ENCODE data around the gene PDIA4. TPM values are rescaled to one million over a fixed set of nuclear protein-coding genes. Genes with fewer than 3 reads are reported as not detected.

The PDIA4 gene
- total and polyA plus RNA-seq, 2 of the 8 experiments (the other 6 are each of a cell fraction or from before 2014, with no cell fraction given) = 119 to 303 TPM

DNA sequence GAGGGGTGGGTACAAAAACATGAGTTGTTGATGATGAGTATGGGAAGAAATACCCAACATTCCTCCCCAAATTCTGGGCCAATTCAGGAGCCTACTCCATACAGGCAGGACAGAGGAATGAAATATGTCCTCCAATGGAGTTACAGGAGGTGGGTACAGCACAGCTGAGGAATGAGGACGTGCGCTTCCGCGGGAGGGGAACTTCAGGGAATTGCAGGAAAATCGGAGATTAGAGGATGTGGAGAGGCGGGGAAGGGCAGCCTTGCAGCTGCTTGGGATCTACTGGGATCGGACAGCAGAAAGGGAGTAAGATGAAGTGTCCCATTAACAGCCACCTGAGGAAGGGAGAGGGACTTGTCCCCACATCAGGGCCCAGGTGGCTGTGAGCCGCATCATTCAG lies 50.2 kb downstream of the PDIA4 start (continued):
- TF ChIP-seq, protein P1, sequence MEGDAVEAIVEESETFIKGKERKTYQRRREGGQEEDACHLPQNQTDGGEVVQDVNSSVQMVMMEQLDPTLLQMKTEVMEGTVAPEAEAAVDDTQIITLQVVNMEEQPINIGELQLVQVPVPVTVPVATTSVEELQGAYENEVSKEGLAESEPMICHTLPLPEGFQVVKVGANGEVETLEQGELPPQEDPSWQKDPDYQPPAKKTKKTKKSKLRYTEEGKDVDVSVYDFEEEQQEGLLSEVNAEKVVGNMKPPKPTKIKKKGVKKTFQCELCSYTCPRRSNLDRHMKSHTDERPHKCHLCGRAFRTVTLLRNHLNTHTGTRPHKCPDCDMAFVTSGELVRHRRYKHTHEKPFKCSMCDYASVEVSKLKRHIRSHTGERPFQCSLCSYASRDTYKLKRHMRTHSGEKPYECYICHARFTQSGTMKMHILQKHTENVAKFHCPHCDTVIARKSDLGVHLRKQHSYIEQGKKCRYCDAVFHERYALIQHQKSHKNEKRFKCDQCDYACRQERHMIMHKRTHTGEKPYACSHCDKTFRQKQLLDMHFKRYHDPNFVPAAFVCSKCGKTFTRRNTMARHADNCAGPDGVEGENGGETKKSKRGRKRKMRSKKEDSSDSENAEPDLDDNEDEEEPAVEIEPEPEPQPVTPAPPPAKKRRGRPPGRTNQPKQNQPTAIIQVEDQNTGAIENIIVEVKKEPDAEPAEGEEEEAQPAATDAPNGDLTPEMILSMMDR (IDR thresholded peaks at IDR 0.05; ENCODE audit: control extremely low read depth in 1 of 3, insufficient read depth in 1 of 3, low read depth in 1 of 3, low read length in 3 of 3) = no peak
- TF ChIP-seq BCL11A (IDR thresholded peaks at IDR 0.05; ENCODE audit: low read depth in 2 of 2, low read length in 2 of 2) (no peak), POU5F1 (IDR thresholded peaks at IDR 0.05; ENCODE audit: low read depth, low read length) (no peak), YY1 (IDR thresholded peaks at IDR 0.05; ENCODE audit: low read depth, low read length) (no peak), SRF (IDR thresholded peaks at IDR 0.05; ENCODE audit: low read depth, low read length) (no peak), CHD2 (IDR thresholded peaks at IDR 0.05; ENCODE audit: low read length) (no peak), JUND (IDR thresholded peaks at IDR 0.05; ENCODE audit: low read length) (no peak)
- TF ChIP-seq, protein P2, sequence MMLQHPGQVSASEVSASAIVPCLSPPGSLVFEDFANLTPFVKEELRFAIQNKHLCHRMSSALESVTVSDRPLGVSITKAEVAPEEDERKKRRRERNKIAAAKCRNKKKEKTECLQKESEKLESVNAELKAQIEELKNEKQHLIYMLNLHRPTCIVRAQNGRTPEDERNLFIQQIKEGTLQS (IDR thresholded peaks at IDR 0.05; ENCODE audit: insufficient read depth, low read depth, low read length) = no peak
